ENCODE measurements around the gene SAMD4A. TPM values are rescaled to one million over a fixed set of nuclear protein-coding genes. Genes with fewer than 3 reads are reported as not detected.

Gene SAMD4A
- total RNA-seq, 4 donors from 2014 or later: 15.3 to 40.2 (median 22.3) TPM

DNA sequence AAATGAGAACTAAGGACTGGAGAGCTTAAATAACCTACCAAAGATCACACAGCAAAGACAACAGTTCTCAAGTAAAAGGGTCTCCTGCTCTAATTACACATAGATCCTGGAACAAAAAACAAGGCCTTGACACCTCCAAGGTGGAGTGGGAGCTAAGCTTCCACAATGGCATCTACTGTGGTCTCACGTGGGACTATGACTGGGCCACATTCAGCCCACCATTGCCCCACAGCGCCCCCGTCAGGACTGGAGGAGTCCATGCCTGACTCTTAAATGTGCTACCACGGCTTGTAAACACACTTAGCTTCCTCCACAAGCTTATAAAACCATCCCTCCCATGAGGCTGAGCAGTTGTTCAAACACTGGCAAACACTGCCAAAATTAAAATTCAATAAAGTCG is 247.1 kb downstream of the SAMD4A start:
- WGBS, 2 donors (ENCODE audit: low coverage in 1 of 2): 72 to 74% methylated on average over 3 to 5 of the region's 5 CpGs
- intact Hi-C loops (cut with DNase I; ENCODE audit: low total_unique reads): no loop called here
- peaks cover 0 to 4% (median 0%) of the 10 kb centered on the region in 4 donors for H3K4me1 ChIP-seq
- H3K27ac ChIP-seq: no peak overlapping the region
- H3K4me3 ChIP-seq: no peak overlapping the region
- no peaks in the 10 kb centered on the region for H3K36me3 ChIP-seq
- DNase-seq: no peak
- no peaks in the 10 kb centered on the region for H3K27me3 ChIP-seq
- in situ Hi-C loops (cut with MboI; ENCODE audit: low pct_ligation_motif_present in 1 of 4, low pct_unique_long_range_greater_than_20kb in 1 of 4, low sequenced_read_pairs in 3 of 4): no loop called here
- H3K9me3 ChIP-seq: no peaks in the 10 kb centered on the region
- no peak for TF ChIP-seq POLR2AphosphoS5 (IDR thresholded peaks at IDR 0.05)
- TF ChIP-seq POLR2A (IDR thresholded peaks at IDR 0.05): no peak
- TF ChIP-seq, protein P1, sequence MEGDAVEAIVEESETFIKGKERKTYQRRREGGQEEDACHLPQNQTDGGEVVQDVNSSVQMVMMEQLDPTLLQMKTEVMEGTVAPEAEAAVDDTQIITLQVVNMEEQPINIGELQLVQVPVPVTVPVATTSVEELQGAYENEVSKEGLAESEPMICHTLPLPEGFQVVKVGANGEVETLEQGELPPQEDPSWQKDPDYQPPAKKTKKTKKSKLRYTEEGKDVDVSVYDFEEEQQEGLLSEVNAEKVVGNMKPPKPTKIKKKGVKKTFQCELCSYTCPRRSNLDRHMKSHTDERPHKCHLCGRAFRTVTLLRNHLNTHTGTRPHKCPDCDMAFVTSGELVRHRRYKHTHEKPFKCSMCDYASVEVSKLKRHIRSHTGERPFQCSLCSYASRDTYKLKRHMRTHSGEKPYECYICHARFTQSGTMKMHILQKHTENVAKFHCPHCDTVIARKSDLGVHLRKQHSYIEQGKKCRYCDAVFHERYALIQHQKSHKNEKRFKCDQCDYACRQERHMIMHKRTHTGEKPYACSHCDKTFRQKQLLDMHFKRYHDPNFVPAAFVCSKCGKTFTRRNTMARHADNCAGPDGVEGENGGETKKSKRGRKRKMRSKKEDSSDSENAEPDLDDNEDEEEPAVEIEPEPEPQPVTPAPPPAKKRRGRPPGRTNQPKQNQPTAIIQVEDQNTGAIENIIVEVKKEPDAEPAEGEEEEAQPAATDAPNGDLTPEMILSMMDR (IDR thresholded peaks at IDR 0.05): no peak

DNA sequence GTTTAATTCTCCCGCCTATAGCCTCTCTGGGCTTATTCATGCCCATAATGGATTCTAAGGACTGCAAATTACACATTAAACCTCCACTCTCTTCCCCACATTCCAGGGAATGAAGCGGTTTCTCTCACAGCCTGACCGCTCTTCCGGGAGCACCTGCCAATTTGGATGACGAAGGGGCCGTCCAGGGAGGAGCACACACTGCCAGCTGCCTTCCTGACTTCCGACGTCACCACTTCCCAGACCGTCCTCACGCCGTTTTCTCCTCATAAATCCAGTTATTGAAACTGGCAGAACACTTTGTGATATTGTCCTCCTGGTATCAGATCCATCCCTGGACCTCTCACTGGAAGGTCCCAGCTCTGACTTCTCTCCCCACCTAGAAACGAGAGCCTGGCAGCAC is 248.1 kb downstream of the SAMD4A start:
- H3K4me1 ChIP-seq: peaks cover 0 to 4% (median 0%) of the 10 kb centered on the region in 4 donors
- no peaks in the 10 kb centered on the region for H3K9me3 ChIP-seq
- no peak overlapping the region for H3K4me3 ChIP-seq
- H3K27ac ChIP-seq: no peak overlapping the region
- 85% methylated on average over 4 to 12 of the region's 12 CpGs for WGBS, 2 donors (ENCODE audit: low coverage in 1 of 2)
- intact Hi-C loops (cut with DNase I; ENCODE audit: low total_unique reads): no loop called here
- no peak for TF ChIP-seq EP300 (IDR thresholded peaks at IDR 0.05; ENCODE audit: low read depth)
- TF ChIP-seq POLR2AphosphoS5 (IDR thresholded peaks at IDR 0.05): no peak
- TF ChIP-seq, protein P1 (IDR thresholded peaks at IDR 0.05): no peak
- TF ChIP-seq POLR2A (IDR thresholded peaks at IDR 0.05): no peak
- in situ Hi-C loops (cut with MboI; ENCODE audit: low pct_ligation_motif_present in 1 of 4, low pct_unique_long_range_greater_than_20kb in 1 of 4, low sequenced_read_pairs in 3 of 4): no loop called here
- H3K36me3 ChIP-seq: no peaks in the 10 kb centered on the region
- no peak for DNase-seq
- no peaks in the 10 kb centered on the region for H3K27me3 ChIP-seq

DNA sequence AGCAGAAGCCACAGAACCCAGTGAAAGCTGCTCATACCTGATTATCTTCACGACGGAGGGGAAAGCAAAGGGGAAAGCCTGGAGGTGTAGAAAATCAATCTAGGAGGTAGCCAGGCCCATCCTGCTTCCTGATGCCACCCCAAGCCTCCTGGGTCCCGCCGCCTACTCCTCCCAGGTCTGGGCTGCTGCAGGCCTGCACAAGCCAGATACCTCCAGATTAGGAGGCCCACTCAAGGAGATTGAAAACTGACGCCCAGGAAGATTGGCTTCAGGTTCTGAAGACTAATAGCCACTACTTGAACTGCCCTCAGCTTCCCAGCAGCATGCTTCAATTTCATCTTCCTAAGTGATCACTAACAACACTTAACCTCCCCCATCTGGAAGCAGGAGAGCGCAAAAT is 248.6 kb downstream of the SAMD4A start:
- Histone ChIP-seq H3K4me1 (peaks cover 0 to 4% (median 0%) of the 10 kb centered on the region in 4 donors), H3K27ac (no peak overlapping the region), H3K27me3 (no peaks in the 10 kb centered on the region), H3K4me3 (no peak overlapping the region), H3K9me3 (no peaks in the 10 kb centered on the region), H3K36me3 (no peaks in the 10 kb centered on the region)
- TF ChIP-seq EP300 (IDR thresholded peaks at IDR 0.05; ENCODE audit: low read depth) (no peak), POLR2AphosphoS5 (IDR thresholded peaks at IDR 0.05) (no peak), POLR2A (IDR thresholded peaks at IDR 0.05) (no peak)
- TF ChIP-seq, protein P1 (IDR thresholded peaks at IDR 0.05): no peak
- in situ Hi-C loops (cut with MboI; ENCODE audit: low pct_ligation_motif_present in 1 of 4, low pct_unique_long_range_greater_than_20kb in 1 of 4, low sequenced_read_pairs in 3 of 4) (no loop called here), intact Hi-C loops (cut with DNase I; ENCODE audit: low total_unique reads) (no loop called here)
- 92 to 100% methylated on average over 1 to 6 of the region's 6 CpGs for WGBS, 2 donors (ENCODE audit: low coverage in 1 of 2)
- DNase-seq: no peak

DNA sequence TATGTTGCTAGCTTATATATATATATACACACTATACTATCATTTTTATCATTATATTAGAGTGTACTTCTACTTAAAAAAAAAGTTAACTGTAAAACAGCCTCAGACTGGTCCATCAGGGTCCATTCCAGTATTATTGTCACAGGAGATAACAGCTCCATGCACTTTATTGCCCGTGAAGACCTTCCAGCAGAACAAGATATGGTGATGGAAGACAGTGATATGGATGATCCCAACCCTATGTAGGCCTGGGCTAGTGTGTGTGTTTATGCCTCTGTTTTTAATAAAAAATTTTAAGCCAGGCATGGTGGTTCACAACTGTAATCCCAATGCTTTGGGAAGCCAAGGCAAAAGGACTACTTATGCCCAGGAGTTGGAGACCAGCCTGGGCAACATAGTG is 249.5 kb downstream of the SAMD4A start:
- in situ Hi-C loops (cut with MboI; ENCODE audit: low pct_ligation_motif_present in 1 of 4, low pct_unique_long_range_greater_than_20kb in 1 of 4, low sequenced_read_pairs in 3 of 4) (no loop called here), intact Hi-C loops (cut with DNase I; ENCODE audit: low total_unique reads) (no loop called here)
- Histone ChIP-seq H3K36me3 (no peaks in the 10 kb centered on the region), H3K4me1 (peaks cover 0 to 4% (median 0%) of the 10 kb centered on the region in 4 donors), H3K4me3 (no peak overlapping the region), H3K27ac (no peak overlapping the region), H3K9me3 (no peaks in the 10 kb centered on the region), H3K27me3 (no peaks in the 10 kb centered on the region)
- 93% methylated on average over 1 of the region's 1 CpG; no CpG with 5 or more reads in 1 of the 2 donors for WGBS, 2 donors (ENCODE audit: low coverage in 1 of 2)
- no peak for DNase-seq
- TF ChIP-seq POLR2A (IDR thresholded peaks at IDR 0.05) (no peak), POLR2AphosphoS5 (IDR thresholded peaks at IDR 0.05) (no peak), EP300 (IDR thresholded peaks at IDR 0.05; ENCODE audit: low read depth) (no peak)
- TF ChIP-seq, protein P1 (IDR thresholded peaks at IDR 0.05): no peak

Data from transverse colon (tissue), 4 donors.